ENCODE data around the gene GAB3.

Gene GAB3

GRCh38 chrX:154749856-154750255, 1.0 kb downstream of the GAB3 start:
- no peak for DNase-seq

- DNase-seq, result no peak
Measured at GRCh38 chrX:154748712-154749339, 2.1 kb downstream of the GAB3 start.

- DNase-seq, result no peak
Measured at GRCh38 chrX:154742613-154743012, 8.3 kb downstream of the GAB3 start.

- DNase-seq, result no peak
Measured at GRCh38 chrX:154739952-154740465, 10.9 kb downstream of the GAB3 start.

GRCh38 chrX:154738011-154738738, 12.7 kb downstream of the GAB3 start:
- no peak for DNase-seq

GRCh38 chrX:154737136-154737535, 13.7 kb downstream of the GAB3 start:
- DNase-seq, result no peak

GRCh38 chrX:154735695-154736393, 15.0 kb downstream of the GAB3 start:
- no peak for DNase-seq

GRCh38 chrX:154734061-154734781, 16.7 kb downstream of the GAB3 start:
- DNase-seq, result no peak

- DNase-seq, result no peak
Measured at GRCh38 chrX:154733066-154733425, 17.8 kb downstream of the GAB3 start.

GRCh38 chrX:154732421-154733065, 18.3 kb downstream of the GAB3 start:
- no peak for DNase-seq

- DNase-seq, result no peak
Measured at GRCh38 chrX:154731881-154732280, 19.0 kb downstream of the GAB3 start.

GRCh38 chrX:154731184-154731583, 19.7 kb downstream of the GAB3 start:
- DNase-seq, result no peak

- DNase-seq, result no peak
Measured at GRCh38 chrX:154730253-154730891, 20.5 kb downstream of the GAB3 start.

GRCh38 chrX:154729439-154729838, 21.4 kb downstream of the GAB3 start:
- DNase-seq, result no peak

GRCh38 chrX:154728431-154729190, 22.3 kb downstream of the GAB3 start:
- no peak for DNase-seq

- DNase-seq, result no peak
Measured at GRCh38 chrX:154727871-154728270, 23.0 kb downstream of the GAB3 start.

- no peak for DNase-seq
Measured at GRCh38 chrX:154727418-154727817, 23.5 kb downstream of the GAB3 start.

- DNase-seq, result no peak
Measured at GRCh38 chrX:154724993-154725756, 25.7 kb downstream of the GAB3 start.

GRCh38 chrX:154721155-154721554, 29.7 kb downstream of the GAB3 start:
- DNase-seq, result no peak

GRCh38 chrX:154720067-154720466, 30.8 kb downstream of the GAB3 start:
- DNase-seq, result no peak

All from cerebellar nuclear complex (tissue), 1 donor.